HG02885 (cell line): ENCODE measurements around the gene GSTP1.
"Not testable (repeated sequence)": the region's sequence is repeated elsewhere in the genome, so short reads cannot be mapped to it uniquely, and the experiment has no call there.

Source experiments
- ATAC-seq: cut with Tn5 transposase; IDR thresholded peaks from one replicate; pipeline ENCODE4 v1.9.1; 2021; ENCODE audit warnings: mild to moderate bottlenecking; ENCODE audit not compliant: unreplicated experiment, poor library complexity

GSTP1 gene

DNA sequence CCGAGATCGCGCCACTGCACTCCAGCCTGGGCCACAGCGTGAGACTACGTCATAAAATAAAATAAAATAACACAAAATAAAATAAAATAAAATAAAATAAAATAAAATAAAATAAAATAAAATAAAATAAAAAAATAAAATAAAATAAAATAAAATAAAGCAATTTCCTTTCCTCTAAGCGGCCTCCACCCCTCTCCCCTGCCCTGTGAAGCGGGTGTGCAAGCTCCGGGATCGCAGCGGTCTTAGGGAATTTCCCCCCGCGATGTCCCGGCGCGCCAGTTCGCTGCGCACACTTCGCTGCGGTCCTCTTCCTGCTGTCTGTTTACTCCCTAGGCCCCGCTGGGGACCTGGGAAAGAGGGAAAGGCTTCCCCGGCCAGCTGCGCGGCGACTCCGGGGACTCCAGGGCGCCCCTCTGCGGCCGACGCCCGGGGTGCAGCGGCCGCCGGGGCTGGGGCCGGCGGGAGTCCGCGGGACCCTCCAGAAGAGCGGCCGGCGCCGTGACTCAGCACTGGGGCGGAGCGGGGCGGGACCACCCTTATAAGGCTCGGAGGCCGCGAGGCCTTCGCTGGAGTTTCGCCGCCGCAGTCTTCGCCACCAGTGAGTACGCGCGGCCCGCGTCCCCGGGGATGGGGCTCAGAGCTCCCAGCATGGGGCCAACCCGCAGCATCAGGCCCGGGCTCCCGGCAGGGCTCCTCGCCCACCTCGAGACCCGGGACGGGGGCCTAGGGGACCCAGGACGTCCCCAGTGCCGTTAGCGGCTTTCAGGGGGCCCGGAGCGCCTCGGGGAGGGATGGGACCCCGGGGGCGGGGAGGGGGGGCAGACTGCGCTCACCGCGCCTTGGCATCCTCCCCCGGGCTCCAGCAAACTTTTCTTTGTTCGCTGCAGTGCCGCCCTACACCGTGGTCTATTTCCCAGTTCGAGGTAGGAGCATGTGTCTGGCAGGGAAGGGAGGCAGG is at the start of gene GSTP1:
Gene GSTP1, plus strand, starts transcription at position 566 of the 958 bp plus-strand sequence. Its CDS starts 32 bp downstream, at position 598.
- peak; percentile 76 for ATAC-seq

DNA sequence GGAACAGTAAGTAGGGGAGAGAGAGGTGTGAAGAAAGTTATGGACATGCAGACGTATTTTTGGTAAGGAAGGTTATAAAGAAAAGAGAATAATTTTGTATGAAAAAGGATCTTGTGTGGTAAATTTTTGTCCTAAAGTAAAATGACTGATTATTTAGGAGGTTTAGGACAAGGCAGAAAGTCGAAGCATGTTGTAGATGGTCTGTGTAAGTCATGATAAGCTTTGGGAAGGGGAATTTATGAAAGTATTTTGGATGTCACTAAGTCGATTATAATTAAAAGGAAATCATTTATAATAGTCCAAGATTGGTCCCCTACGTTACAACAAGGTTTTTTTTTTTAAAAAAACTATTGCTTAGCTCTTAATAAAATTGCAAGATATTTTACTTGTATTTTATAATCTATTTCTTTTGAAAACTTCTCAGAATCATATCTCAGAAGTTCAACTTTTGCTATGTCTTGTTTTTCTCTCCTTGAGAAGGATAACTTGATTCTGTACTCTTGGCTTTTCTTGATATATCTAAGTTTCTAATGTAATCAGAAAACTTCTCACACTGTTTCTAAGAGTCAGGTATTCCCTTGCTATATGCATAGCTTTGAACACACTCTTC is 49.4 kb upstream of the GSTP1 start:
- ATAC-seq = no peak

- no peak for ATAC-seq
Measured at GRCh38 chr11:67535561-67535960, 48.1 kb upstream of the GSTP1 start.

DNA sequence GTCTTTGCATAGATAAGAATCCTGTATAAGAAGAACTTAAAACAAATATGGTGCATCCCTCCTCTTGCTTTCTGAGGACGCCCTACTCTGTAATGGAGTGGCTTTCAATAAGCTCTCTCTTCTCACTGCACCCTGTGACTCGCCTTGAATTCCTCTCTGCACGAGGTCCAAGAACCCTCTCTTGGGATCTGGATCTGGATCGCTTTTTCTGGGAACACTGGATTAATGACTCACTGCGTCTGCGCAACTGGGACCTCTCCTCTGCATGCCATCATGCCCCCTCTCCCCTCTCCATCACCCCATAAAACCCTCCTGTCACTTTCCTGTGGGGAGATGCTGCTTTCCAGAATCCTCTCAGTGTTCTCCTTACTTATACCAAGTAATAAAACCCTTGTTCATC is 45.3 kb upstream of the GSTP1 start:
- no peak for ATAC-seq

DNA sequence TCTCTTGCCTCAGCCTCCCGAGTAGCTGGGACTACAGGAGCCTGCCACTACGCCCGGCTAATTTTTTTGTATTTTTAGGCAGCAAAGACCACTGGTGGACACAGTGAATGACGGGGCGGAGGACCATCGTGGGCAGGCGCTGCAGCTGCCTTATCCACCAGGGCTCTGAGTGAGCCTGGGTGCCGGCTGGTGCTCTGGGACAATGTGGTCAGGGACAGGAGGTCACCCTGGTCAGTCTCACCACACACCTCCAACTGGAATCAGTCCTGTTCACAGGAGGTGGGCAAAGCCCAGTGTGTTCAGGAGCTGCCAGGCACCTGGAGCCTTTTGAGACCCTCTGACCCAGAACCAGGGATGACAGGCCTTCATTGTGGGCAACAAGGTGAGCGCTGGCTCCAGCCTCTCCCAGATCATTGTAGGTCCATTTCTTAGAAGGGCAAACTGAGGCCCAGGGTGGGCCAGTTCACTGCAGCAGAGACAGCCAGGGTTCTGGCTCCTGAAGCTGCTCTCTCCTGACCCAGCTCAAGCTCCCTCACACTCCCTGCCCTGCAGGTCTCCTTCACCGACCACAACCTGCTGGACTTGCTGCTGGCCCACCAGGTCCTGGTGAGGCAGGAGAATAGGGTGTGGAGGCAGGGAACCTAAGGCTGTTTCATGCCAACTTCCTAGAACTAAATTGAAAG is 44.6 kb upstream of the GSTP1 start:
- ATAC-seq = no peak

DNA sequence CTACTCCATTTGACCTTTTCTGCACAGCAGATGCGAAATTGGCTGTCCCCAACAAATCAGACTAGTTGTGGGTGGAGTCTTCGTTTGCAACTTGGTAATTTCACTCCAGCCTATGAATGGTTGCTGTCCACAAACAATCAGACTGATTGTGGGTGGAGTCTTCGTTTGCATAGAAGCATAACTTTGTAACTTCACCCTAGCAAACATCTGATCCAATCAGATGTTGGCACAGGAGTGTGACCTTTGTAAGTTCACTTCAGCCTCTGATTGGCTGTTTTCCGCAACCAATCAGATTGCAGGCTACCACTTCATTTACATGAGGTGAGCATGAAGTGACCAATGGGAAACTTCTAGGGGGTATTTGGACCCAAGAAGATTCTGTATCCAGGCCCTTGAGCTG is 44.1 kb upstream of the GSTP1 start:
- no peak for ATAC-seq

DNA sequence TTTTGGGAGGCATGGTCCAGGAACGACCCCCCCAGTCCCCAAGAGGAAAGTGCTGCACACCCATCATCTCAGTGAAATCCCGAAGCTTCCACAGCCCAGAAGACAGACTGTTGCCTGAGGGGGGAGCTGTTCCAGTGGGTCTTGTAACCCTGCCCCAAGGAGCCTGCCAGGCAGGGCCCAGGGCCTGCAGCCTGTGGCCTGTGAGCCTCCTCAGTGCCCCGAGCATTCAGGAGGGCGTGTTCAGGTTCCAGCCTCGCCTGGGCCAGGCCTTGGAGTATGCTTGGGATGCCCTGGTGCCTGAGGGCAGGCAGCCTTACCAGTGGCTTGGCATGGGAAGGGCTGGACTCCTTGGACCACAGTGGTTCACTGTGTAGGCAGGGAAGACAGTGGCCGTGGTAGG is 42.4 kb upstream of the GSTP1 start:
- no peak for ATAC-seq

DNA sequence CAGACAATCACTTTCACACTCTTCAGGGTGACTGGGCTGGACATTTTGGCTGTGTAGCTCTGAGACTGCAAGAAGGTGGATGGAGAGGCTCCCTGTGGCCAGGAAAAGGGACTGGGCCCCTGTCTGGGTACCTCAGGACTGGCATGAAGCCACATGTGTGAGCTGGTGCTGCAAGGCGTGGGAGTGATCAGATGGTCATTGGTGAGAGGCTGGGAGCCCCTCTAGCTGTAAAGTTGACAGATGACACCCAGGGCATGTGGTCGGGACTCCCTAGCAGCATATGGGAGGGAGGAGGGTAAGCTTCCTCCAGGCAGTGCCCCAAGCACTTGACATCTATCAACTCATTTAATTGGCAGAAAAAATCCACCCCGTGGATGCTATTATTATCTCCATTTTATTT is 41.4 kb upstream of the GSTP1 start:
- no peak for ATAC-seq

DNA sequence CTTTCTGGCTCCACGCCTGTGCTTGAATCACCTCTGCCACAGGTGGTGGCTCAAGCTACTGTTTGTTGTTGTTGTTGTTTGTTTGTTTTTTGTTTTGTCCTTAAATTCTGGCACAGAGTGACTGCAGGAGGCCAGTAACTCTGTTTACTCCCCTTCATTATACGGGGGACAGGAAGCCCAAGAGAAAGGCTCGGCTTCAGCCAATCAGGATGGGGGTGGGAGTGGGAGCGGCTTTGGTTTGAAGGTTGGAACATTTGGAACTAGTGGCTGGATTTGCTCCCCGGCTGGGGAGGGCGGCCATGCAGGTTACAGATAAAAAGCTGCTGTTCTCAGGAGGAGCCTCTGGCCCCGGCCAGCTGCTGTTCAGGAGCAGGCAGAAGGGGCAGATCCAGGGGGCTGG is 40.6 kb upstream of the GSTP1 start:
- ATAC-seq = no peak

- ATAC-seq = no peak
Measured at GRCh38 chr11:67543585-67543984, 40.0 kb upstream of the GSTP1 start.

DNA sequence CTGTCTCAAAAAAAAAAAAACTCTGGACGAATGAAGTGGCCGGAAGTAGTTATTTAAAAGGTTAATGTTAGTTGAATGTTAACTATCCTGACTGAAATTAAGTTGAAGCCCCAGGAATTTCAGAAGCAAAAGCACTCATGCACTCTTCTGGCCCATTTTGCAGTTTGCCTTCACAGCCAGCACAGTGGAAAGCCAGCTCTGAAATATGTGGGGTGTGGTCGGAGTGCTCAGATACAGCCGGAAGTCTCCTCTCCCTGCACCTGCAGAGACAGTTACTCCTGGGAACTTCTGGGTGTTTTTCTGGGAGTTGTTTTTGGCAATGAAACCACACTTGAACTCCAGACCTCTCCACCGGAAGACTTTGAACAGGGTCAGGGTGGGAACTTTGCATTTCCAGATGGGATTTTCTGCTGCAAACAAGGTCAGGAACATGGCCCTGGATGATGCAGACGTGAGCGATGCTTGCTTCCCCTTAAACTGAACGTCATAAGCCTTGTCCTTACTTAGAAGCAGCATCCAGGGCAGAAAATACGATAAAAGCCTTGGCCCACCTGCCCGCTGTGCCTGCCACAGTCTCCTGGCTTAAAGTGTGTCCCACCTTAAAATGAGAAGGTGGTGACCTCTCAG is 38.9 kb upstream of the GSTP1 start:
- no peak for ATAC-seq

- ATAC-seq = no peak
Measured at GRCh38 chr11:67545280-67545679, 38.3 kb upstream of the GSTP1 start.

DNA sequence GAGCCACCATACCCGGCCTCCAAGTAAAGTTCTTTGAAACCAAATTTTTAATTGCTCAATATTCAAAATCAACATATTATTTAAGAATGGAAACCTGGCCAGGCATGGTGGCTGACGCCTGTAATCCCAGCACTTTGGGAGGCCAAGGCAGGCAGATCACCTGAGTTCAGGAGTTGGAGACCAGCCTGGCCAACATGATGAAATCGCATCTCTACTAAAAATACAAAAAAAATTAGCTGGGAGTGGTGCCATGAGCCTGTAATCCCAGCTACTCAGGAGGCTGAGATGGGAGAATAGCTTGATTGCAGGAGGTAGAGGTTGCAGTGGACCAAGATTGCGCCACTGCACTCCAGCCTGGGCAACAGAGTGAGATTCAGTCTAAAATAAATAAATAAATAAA is 35.5 kb upstream of the GSTP1 start:
- not testable (repeated sequence) for ATAC-seq

- no peak for ATAC-seq
Measured at GRCh38 chr11:67548555-67549110, 35.0 kb upstream of the GSTP1 start.

DNA sequence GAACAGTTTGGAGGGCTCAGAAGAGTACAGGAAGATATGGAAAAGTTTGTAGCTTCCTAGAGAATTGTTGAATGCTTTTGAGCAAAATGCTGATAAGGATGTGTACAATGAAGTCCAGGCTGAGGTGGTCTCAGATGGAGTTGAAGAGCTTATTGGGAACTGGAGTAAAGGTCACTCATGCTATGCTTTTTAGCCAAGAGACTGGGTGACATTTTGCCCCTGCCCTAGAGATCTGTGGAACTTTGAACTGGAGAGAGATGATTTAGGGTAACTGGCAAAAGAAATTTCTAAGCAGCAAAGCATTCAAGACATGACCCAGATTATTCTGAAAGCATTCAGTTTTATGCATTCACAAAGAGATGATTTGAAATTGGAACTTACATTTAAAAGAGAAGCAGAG is 32.5 kb upstream of the GSTP1 start:
- ATAC-seq = no peak

GRCh38 chr11:67551697-67552096 is 31.9 kb upstream of the GSTP1 start:
- ATAC-seq = not testable (repeated sequence)

GRCh38 chr11:67556244-67556643 is 27.4 kb upstream of the GSTP1 start:
- ATAC-seq = no peak

DNA sequence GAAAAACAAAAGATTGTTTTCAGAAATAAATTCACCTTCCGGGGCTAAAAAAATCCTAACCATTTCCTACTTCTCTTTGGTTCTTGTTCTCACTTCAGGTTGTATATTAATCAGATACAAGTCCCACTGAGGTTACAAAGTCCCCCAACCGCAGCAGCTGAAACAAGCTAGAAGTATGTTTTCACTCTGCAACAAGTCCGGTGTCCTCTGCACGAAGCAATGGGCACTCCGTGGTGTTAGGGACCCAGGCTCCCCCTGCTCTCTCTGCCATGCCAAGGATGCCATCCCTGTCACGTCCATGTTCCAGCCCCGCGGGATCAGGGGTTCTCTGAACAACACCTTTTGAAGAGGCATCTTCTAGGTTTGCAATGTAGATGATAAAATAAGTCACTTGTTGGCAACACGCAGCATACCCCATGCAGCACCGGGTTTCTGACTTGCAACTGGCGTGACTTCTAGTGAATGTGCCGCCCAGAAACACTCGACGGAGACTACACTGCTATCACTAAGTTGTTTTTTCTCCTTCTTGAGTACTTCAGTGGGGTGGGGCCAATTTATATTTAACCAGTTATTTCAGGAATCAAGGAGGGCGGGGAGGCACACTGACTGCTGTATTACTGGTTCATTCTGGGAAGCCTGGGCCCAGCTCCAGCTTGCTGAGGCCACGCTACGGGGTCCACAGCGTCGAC is 25.4 kb upstream of the GSTP1 start:
- peak; percentile 45 for ATAC-seq

DNA sequence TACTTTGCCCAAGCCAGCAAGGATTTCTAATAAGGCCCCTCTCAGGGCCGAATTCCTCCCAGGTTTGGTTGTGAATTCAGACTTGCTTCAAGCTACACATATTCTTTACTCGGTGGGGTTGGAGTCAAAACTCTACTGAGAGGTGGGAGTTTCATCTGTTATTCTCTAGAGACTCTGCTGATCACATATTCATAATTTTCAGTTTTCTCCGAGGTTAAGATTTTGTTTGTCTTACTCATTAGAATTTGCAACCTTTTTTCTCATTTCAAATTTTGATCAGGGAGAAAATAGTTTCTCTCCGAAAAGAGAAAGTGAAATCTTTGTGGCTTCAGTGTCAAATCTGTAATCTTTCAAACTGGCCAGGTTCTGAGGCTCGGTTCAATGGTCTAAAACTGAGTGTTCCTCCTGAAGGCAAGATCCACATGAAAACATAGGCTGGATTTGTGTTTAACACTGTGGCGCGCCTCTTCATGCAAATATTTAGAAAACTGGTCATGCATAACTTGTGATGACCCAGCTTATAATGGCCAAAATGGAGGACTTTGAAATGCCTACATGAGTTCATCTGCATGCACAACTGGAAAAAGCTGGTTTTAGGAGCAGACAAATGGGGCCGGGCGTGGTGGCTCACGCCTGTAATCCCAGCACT is 21.5 kb upstream of the GSTP1 start:
- peak; percentile 69 for ATAC-seq
